ENCODE data around the gene SLC6A6. TPM values are rescaled to one million over a fixed set of nuclear protein-coding genes. Genes with fewer than 3 reads are reported as not detected.
A peak's percentile ranks its signal among the peaks of the same experiment; 100 is the strongest.

SLC6A6 gene
- total RNA-seq, 3 donors from 2014 or later = 4.4 to 11.2 (median 10.5) TPM

DNA sequence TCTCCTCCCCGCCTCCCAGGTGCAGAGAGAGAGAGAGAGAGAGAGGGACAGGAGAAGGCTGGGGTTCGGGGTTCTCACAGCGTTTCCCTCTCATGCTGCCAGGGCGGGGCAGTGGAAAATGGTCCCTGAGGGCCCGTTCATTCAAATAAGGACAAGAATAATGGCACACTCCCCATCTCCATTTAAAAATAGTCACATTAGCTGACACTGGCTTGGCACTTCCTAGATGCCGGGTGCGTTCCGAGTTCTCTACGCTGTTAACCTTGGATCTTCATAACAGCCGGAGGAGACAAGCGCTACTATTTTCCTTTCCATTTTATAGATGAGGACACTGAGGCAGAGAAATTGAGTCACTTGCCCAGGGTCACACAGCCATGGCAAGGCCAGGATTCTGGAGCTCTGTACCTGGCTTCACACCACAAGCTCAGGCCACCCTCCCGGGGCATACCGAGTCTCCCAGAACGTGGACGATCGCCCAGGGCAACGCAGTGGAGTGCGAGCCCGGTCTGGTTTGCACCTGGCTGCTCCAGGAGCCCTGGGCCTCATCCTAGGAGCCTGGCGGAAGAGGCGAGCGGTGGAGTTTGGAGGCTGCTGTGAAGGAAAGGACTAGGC, 608 bp upstream of the SLC6A6 start:
- Histone ChIP-seq H3K9me3 (no peaks in the 10 kb centered on the region), H3K4me3 (peak overlapping the region; percentile 24), H3K4me1 (ENCODE audit: low read depth) (peaks cover 24% of the 10 kb centered on the region), H3K36me3 (ENCODE audit: low read depth) (no peaks in the 10 kb centered on the region)
- ATAC-seq (no peak), DNase-seq (no peak)
- TF ChIP-seq, protein P1, sequence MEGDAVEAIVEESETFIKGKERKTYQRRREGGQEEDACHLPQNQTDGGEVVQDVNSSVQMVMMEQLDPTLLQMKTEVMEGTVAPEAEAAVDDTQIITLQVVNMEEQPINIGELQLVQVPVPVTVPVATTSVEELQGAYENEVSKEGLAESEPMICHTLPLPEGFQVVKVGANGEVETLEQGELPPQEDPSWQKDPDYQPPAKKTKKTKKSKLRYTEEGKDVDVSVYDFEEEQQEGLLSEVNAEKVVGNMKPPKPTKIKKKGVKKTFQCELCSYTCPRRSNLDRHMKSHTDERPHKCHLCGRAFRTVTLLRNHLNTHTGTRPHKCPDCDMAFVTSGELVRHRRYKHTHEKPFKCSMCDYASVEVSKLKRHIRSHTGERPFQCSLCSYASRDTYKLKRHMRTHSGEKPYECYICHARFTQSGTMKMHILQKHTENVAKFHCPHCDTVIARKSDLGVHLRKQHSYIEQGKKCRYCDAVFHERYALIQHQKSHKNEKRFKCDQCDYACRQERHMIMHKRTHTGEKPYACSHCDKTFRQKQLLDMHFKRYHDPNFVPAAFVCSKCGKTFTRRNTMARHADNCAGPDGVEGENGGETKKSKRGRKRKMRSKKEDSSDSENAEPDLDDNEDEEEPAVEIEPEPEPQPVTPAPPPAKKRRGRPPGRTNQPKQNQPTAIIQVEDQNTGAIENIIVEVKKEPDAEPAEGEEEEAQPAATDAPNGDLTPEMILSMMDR (IDR thresholded peaks at IDR 0.05) = no peak
- intact Hi-C loops (cut with DNase I, micrococcal nuclease) = loop anchor here in 1 of 2 donors (10.0 kb wide), 1 partner anchor 53 kb away; no protein-coding TSS in a partner anchor

DNA sequence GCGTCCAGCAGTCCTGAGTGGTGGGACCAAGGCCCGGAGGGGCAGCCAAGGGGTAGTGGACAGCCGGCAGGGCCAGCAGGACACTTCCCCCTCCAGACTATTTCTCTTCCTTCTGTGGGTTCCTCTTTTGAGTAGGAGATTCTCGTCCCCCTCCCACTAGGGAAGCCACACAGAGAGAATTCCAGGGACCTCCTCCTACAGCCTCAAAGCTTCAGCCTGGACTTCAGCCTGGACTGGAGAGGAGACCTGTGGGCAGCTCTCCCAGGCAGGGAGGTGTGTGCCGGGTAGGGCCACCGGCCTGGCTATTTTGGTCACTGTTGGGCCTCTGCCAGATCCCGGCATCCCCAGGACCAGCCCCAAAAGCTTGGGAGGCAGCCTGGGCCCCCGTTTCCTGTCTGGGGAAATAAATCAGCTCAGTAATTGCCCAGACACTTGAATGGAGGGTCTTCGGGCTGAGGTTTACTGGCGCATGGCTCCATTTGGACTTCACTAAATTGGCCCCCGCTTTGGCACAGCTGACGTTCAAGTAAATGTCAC, 1.3 kb downstream of the SLC6A6 start:
- Histone ChIP-seq H3K4me1 (ENCODE audit: low read depth) (peaks cover 20% of the 10 kb centered on the region), H3K36me3 (ENCODE audit: low read depth) (no peaks in the 10 kb centered on the region), H3K9me3 (no peaks in the 10 kb centered on the region), H3K4me3 (peak overlapping the region; percentile 24)
- peak in 1 of 3 donors; percentile 25 for DNase-seq
- intact Hi-C loops (cut with DNase I, micrococcal nuclease) = loop anchor here in 1 of 2 donors (10.0 kb wide), 1 partner anchor 51 kb away; no protein-coding TSS in a partner anchor
- ATAC-seq = no peak
- TF ChIP-seq, protein P1 (IDR thresholded peaks at IDR 0.05) = no peak

DNA sequence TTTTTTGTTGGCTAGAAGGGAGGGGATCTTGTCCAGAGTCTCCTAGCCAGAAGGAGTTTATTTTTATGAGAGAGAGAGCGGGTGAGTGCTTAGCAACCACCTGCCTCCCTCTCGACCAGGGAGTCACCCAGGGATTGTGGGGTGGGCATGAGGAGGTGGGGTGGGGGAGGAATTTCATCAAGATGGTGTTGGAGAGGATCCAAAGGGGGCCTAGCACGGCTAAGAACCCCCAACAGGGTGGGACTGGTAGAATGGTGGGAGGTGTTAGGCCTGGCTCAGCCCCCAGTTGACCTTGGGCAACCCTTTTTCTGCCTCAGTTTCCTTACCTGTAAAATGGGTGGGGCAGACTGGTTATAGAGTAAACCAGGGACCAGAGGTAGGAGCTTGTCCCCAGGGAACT, 1.8 kb downstream of the SLC6A6 start:
- Histone ChIP-seq H3K4me1 (ENCODE audit: low read depth) (peaks cover 20% of the 10 kb centered on the region), H3K9me3 (no peaks in the 10 kb centered on the region), H3K4me3 (no peak overlapping the region), H3K36me3 (ENCODE audit: low read depth) (no peaks in the 10 kb centered on the region)
- ATAC-seq (no peak), DNase-seq (no peak)
- intact Hi-C loops (cut with DNase I, micrococcal nuclease) = loop anchor here in 1 of 2 donors (10.0 kb wide), 1 partner anchor 51 kb away; no protein-coding TSS in a partner anchor
- TF ChIP-seq, protein P1 (IDR thresholded peaks at IDR 0.05) = no peak

DNA sequence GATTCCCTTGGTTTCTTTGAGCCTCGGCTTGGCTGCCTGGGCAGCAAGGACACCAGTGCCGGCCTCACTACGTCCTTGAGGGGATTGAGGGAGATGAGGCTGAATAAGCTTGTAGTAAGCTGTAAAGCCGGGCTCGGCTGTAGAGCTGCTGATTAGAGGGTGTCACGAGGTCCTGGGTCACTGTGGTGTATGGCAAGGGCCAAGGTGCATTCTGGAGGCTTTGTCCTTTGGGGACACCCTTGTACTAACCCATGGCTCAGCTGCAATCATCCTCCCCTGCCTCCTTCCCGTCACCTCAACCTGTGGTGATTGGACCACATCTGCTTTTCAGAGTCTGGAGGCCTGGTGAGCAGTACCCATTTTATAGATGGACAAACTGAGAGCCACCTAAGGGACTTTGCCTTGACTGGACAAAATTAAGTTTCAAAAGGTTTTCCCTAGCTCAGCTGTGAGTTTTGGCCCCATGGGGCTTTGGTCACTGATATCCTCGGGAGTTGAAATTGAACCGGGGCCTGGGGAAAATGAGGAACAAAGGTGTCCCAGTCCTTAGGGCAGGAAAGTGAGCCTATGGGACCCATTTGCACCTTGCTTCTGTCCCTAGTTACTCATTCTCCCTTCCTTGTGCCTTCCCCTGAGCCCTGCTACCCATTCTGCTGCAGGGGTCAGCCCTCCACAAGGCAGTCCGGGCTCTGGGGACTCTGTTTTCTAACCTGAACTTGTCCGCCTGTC, 2.4 kb downstream of the SLC6A6 start:
- ATAC-seq (no peak), DNase-seq (no peak)
- Histone ChIP-seq H3K4me1 (ENCODE audit: low read depth) (peaks cover 20% of the 10 kb centered on the region), H3K9me3 (no peaks in the 10 kb centered on the region), H3K36me3 (ENCODE audit: low read depth) (no peaks in the 10 kb centered on the region), H3K4me3 (no peak overlapping the region)
- intact Hi-C loops (cut with DNase I, micrococcal nuclease) = loop anchor here in 1 of 2 donors (10.0 kb wide), 1 partner anchor 50 kb away; no protein-coding TSS in a partner anchor
- TF ChIP-seq, protein P1 (IDR thresholded peaks at IDR 0.05) = no peak

DNA sequence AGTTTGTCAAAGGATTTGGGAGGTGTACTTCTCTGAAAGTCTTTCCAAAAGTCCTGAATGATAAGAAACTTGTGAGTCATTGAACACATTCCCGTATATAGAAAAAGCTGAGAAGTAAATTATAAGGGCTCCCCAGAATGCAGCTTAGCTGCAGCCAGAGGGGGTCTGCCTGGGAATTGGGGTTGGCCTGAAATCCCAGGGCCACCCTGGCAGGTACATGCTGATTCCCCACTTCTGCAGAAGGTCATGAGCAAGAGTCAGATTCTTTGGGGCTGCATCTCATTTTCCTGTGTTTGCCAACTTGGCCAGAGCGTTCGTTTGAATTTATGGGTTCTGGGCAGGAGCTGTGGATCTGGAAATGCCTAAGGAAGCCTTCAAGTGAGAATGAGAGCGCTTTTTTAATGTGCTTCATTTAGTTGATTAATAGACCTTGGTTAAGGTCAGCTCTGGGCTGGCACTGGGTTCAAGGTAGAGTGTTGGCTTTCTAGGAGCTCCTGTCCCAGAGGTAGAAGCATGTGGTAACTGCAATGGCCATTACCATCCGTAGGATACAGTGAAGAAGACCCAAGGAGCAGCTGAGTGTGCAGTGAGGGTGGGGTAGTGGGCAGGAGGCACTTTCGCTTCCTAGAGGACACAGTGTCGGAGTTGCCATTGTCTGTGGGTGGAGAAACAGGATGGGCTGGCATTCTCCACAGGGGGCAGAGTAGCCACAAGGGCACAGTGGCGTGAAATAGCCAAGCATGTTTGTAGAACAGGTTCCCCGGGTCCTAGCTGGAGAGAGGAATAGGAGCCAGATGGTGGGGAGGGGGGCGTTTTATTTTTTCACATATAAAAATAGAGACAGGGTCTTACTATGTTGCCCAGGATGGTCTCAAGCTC, 3.2 kb downstream of the SLC6A6 start:
- H3K4me1 ChIP-seq (ENCODE audit: low read depth) = peaks cover 20% of the 10 kb centered on the region
- intact Hi-C loops (cut with DNase I, micrococcal nuclease) = loop anchor here in 1 of 2 donors (10.0 kb wide), 1 partner anchor 49 kb away; no protein-coding TSS in a partner anchor
- TF ChIP-seq, protein P1 (IDR thresholded peaks at IDR 0.05) = no peak
- H3K36me3 ChIP-seq (ENCODE audit: low read depth) = no peaks in the 10 kb centered on the region
- H3K9me3 ChIP-seq = no peaks in the 10 kb centered on the region
- no peak for DNase-seq
- no peak for ATAC-seq
- H3K4me3 ChIP-seq = no peak overlapping the region
